ENCODE results near the gene ACVR1B. TPM values are rescaled to one million over a fixed set of nuclear protein-coding genes. Genes with fewer than 3 reads are reported as not detected.

ACVR1B gene
- total and polyA plus RNA-seq, 9 of the 15 experiments (the other 6 are each of a cell fraction or from before 2014, with no cell fraction given) = 0.97 to 15.1 (median 6.8) TPM

DNA sequence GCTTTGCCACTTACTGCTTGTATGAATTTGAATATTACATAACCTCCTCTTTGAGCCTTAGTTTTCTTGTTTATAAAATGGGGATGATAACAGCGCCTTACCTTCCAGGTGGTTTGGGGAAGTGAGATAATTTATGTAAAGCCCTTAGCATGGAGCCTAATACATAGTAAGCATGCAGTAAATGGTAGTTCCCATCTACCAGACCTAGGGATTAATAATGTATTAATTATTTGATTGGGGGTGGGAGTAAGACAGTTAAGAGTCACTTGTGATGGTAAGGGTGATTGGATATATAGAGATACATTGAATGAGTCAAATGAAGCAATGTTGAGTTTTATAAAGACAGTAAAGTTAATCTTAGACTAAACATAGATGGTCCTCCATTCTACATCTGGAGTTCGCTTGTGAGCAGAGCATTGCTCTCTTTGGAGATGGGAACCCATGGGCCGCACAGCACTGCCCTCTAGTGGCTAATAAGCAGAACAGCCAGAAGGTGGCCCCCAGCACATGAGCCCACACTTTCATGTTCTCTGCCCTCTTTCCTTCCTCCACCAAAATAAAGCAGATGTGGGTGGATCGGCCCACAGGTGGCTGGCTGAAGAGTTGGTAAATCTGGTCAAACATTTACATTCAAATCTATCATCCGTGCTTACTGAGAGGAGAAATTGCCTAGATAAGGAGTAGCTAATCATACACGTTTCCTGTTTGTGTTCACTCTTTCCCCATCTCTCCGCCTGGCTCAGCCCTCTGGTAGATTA is 28.7 kb downstream of the ACVR1B start (continued):
- TF ChIP-seq, protein P1, sequence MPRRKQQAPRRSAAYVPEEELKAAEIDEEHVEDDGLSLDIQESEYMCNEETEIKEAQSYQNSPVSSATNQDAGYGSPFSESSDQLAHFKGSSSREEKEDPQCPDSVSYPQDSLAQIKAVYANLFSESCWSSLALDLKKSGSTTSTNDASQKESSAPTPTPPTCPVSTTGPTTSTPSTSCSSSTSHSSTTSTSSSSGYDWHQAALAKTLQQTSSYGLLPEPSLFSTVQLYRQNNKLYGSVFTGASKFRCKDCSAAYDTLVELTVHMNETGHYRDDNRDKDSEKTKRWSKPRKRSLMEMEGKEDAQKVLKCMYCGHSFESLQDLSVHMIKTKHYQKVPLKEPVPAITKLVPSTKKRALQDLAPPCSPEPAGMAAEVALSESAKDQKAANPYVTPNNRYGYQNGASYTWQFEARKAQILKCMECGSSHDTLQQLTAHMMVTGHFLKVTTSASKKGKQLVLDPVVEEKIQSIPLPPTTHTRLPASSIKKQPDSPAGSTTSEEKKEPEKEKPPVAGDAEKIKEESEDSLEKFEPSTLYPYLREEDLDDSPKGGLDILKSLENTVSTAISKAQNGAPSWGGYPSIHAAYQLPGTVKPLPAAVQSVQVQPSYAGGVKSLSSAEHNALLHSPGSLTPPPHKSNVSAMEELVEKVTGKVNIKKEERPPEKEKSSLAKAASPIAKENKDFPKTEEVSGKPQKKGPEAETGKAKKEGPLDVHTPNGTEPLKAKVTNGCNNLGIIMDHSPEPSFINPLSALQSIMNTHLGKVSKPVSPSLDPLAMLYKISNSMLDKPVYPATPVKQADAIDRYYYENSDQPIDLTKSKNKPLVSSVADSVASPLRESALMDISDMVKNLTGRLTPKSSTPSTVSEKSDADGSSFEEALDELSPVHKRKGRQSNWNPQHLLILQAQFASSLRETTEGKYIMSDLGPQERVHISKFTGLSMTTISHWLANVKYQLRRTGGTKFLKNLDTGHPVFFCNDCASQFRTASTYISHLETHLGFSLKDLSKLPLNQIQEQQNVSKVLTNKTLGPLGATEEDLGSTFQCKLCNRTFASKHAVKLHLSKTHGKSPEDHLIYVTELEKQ (CRISPR knock-in tag; IDR thresholded peaks at IDR 0.05) = no peak
- no peak for TF ChIP-seq KDM2B (CRISPR knock-in tag; IDR thresholded peaks at IDR 0.05)
- no peak for TF ChIP-seq GTF2E2 (tag; IDR thresholded peaks at IDR 0.05)

DNA sequence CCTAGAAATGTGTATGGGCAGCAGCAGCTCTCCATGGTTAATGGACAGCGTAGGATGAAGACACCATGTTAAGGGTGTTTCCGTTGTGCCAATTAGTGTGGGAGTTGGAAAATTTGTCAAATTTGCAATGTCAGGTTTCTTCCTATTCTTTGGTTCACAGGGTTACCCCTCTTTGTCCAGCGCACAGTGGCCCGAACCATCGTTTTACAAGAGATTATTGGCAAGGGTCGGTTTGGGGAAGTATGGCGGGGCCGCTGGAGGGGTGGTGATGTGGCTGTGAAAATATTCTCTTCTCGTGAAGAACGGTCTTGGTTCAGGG is 29.3 kb downstream of the ACVR1B start:
- CTCF ChIA-PET (ENCODE audit: low intra/inter-chr PET ratio) = interaction anchor here (1.1 to 3.6 kb wide), 4 partner anchors 45 to 89 kb away, joined by 4 to 25 read pairs (median 8); no protein-coding TSS in a partner anchor
- H4K20me1 ChIP-seq (replicated peaks; ENCODE audit: control insufficient read depth, insufficient read depth, low read length) = peaks cover 8% of the 10 kb centered on the region; the same call in 1 of the 2 replicates
- H3K9me3 ChIP-seq (replicated peaks; ENCODE audit: control insufficient read depth, insufficient read depth, low read depth, low read length) = no peaks in the 10 kb centered on the region
- WGBS (ENCODE audit: insufficient coverage, low coverage, missing lambda C conversion rate) = 68% methylated on average over 10 of the region's 10 CpGs
- no peak overlapping the region for H3K4me3 ChIP-seq
- BruUV-seq (replicated peaks) = no TSS peak
- peaks cover 0 to 14% of the 10 kb centered on the region in 2 experiments; a peak in 4 of 5 replicates for H3K4me1 ChIP-seq (replicated peaks in 1 of 2; ENCODE audit: control insufficient read depth in 2 of 2, insufficient read depth in 2 of 2, low read length in 2 of 2)
- POLR2A ChIA-PET = interaction anchor here (1.2 kb wide), 1 partner anchor 15 kb away, joined by 4 read pairs; no protein-coding TSS in a partner anchor
- H3K9me1 ChIP-seq (ENCODE audit: control insufficient read depth, insufficient read depth, low read length) = no peaks in the 10 kb centered on the region
- DNase-seq (ENCODE audit: extremely low read depth in 1 of 4, low spot score in 3 of 4) (no peak), FAIRE-seq (no peak), ATAC-seq (no peak)
- intact Hi-C loops (cut with micrococcal nuclease) = loop anchor here (1.0 kb wide), 2 partner anchors 54 to 85 kb away; no protein-coding TSS in a partner anchor
- in situ Hi-C loops (cut with MboI) = no loop called here
- no peak overlapping the region for H3K9ac ChIP-seq (ENCODE audit: insufficient read depth in 1 of 2, low read depth in 2 of 2, low read length in 2 of 2)
- H3K27ac ChIP-seq (ENCODE audit: extremely low read depth, low read depth, low read length) = no peak overlapping the region; the same call in 2 of the 3 replicates
- TF ChIP-seq ZNF316 (IDR thresholded peaks at IDR 0.05) (peak; percentile 70), C11orf30 (IDR thresholded peaks at IDR 0.05; ENCODE audit: low read depth) (peak; percentile 64), ZNF41 (CRISPR knock-in tag; conservative IDR thresholded peaks at IDR 0.05) (no peak), MAFK (IDR thresholded peaks at IDR 0.05; ENCODE audit: low read length) (peak; percentile 23; the same call in 1 of the 2 replicates), HDGF (IDR thresholded peaks at IDR 0.05) (0 out of 2 replicates have a peak, but pooled peaks have one; percentile 5)
- TF ChIP-seq, protein P2, sequence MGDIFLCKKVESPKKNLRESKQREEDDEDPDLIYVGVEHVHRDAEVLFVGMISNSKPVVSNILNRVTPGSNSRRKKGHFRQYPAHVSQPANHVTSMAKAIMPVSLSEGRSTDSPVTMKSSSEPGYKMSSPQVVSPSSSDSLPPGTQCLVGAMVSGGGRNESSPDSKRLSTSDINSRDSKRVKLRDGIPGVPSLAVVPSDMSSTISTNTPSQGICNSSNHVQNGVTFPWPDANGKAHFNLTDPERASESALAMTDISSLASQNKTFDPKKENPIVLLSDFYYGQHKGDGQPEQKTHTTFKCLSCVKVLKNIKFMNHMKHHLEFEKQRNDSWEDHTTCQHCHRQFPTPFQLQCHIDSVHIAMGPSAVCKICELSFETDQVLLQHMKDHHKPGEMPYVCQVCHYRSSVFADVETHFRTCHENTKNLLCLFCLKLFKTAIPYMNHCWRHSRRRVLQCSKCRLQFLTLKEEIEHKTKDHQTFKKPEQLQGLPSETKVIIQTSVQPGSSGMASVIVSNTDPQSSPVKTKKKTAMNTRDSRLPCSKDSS (IDR thresholded peaks at IDR 0.05; ENCODE audit: low read depth, partially characterized antibody) = no peak
- no peaks in the 10 kb centered on the region for H3K79me2 ChIP-seq (ENCODE audit: control insufficient read depth, insufficient read depth, low read length)
- H3K27me3 ChIP-seq (ENCODE audit: control insufficient read depth in 2 of 2, insufficient read depth in 2 of 2, low read length in 2 of 2) = no peaks in the 10 kb centered on the region
- H2AFZ ChIP-seq (ENCODE audit: low read depth, low read length) = 0 out of 2 replicates have a peak overlapping the region, but pooled peaks have one; percentile 4
- peaks cover 77% of the 10 kb centered on the region for H3K36me3 ChIP-seq (ENCODE audit: control insufficient read depth, insufficient read depth, low read length)
- H3K4me2 ChIP-seq (ENCODE audit: insufficient read depth, low read length) = no peak overlapping the region
